Parathyroid adenoma (tissue), 2 donors: ENCODE measurements around the gene CEMIP.
A peak's percentile ranks its signal among the peaks of the same experiment; 100 is the strongest.

Experiments
- H2AFZ ChIP-seq: fragments of 300-600 bp; sonication (generic); one replicate; pipeline ENCODE4 v1.7.0; 2017; ENCODE audit warnings: antibody characterized with exemption, mild to moderate bottlenecking
- H3K27ac ChIP-seq: fragments of 300-600 bp; sonication (generic); one replicate; pipeline ENCODE4 v1.7.0; 2017
- H3K27me3 ChIP-seq: fragments of 300-600 bp; sonication (generic); one replicate; pipeline ENCODE4 v1.7.0; 2017; ENCODE audit warnings: low read length; ENCODE audit not compliant: control insufficient read depth, insufficient read depth
- H3K36me3 ChIP-seq: fragments of 300-600 bp; sonication (generic); one replicate; pipeline ENCODE4 v1.7.0; 2017; ENCODE audit warnings: low read length; ENCODE audit not compliant: control insufficient read depth, insufficient read depth
- H3K4me1 ChIP-seq: fragments of 300-600 bp; sonication (generic); one replicate; pipeline ENCODE4 v1.7.0; 2017; ENCODE audit warnings: control low read depth
- H3K4me2 ChIP-seq: fragments of 300-600 bp; sonication (generic); one replicate; pipeline ENCODE4 v1.7.0; 2017; ENCODE audit warnings: low read length
- H3K4me3 ChIP-seq: fragments of 300-600 bp; sonication (generic); one replicate; pipeline ENCODE4 v1.7.0; 2017; ENCODE audit warnings: low read depth, low read length
- H3K79me2 ChIP-seq: fragments of 300-600 bp; sonication (generic); one replicate; pipeline ENCODE4 v1.7.0; 2017; ENCODE audit warnings: control low read depth
- H3K9ac ChIP-seq: fragments of 300-600 bp; sonication (generic); one replicate; pipeline ENCODE4 v1.7.0; 2017; ENCODE audit warnings: mild to moderate bottlenecking
- H3K9me3 ChIP-seq: fragments of 300-600 bp; sonication (generic); one replicate; pipeline ENCODE4 v1.7.0; 2017; ENCODE audit warnings: low read length; ENCODE audit not compliant: control insufficient read depth
- CTCF ChIP-seq: fragments of 300-600 bp; sonication (generic); IDR thresholded peaks from one replicate; pipeline ENCODE4 v1.7.0; 2017; ENCODE audit warnings: antibody characterized with exemption, mild to moderate bottlenecking
- donor health status: primary hyperparathyroidism.

The CEMIP gene

GRCh38 chr15:80902298-80902801 lies 123.2 kb downstream of the CEMIP start:
- Histone ChIP-seq H3K9me3 (no peaks in the 10 kb centered on the region), H3K79me2 (no peaks in the 10 kb centered on the region), H3K36me3 (no peaks in the 10 kb centered on the region), H3K4me3 (no peak overlapping the region), H3K4me1 (peaks cover 31% of the 10 kb centered on the region), H3K9ac (no peak overlapping the region), H3K4me2 (no peak overlapping the region), H2AFZ (peak overlapping the region; percentile 56), H3K27me3 (no peaks in the 10 kb centered on the region), H3K27ac (no peak overlapping the region)
- TF ChIP-seq CTCF: no peak

GRCh38 chr15:80904998-80905397 lies 125.8 kb downstream of the CEMIP start:
- Histone ChIP-seq H3K4me1 (peaks cover 31% of the 10 kb centered on the region), H3K79me2 (no peaks in the 10 kb centered on the region), H3K36me3 (no peaks in the 10 kb centered on the region), H3K4me3 (no peak overlapping the region), H3K4me2 (peak overlapping the region; percentile 21), H2AFZ (peak overlapping the region; percentile 38), H3K27ac (peak overlapping the region; percentile 91), H3K9me3 (no peaks in the 10 kb centered on the region), H3K9ac (no peak overlapping the region), H3K27me3 (no peaks in the 10 kb centered on the region)
- no peak for TF ChIP-seq CTCF

GRCh38 chr15:80906159-80906766 lies 127.1 kb downstream of the CEMIP start:
- Histone ChIP-seq H3K36me3 (no peaks in the 10 kb centered on the region), H3K4me3 (no peak overlapping the region), H3K27me3 (no peaks in the 10 kb centered on the region), H2AFZ (peak overlapping the region; percentile 38), H3K79me2 (no peaks in the 10 kb centered on the region), H3K9ac (no peak overlapping the region), H3K9me3 (no peaks in the 10 kb centered on the region), H3K4me2 (peak overlapping the region; percentile 45), H3K27ac (peak overlapping the region; percentile 91), H3K4me1 (peaks cover 31% of the 10 kb centered on the region)
- TF ChIP-seq CTCF: no peak

- Histone ChIP-seq H3K4me1 (peaks cover 4% of the 10 kb centered on the region), H3K9me3 (no peaks in the 10 kb centered on the region), H3K79me2 (no peaks in the 10 kb centered on the region), H3K36me3 (no peaks in the 10 kb centered on the region), H3K4me2 (no peak overlapping the region), H3K27ac (no peak overlapping the region), H3K9ac (no peak overlapping the region), H3K27me3 (no peaks in the 10 kb centered on the region), H3K4me3 (no peak overlapping the region), H2AFZ (no peak overlapping the region)
- no peak for TF ChIP-seq CTCF
Measured at GRCh38 chr15:80911821-80912220, 132.7 kb downstream of the CEMIP start.

GRCh38 chr15:80912673-80913072 lies 133.5 kb downstream of the CEMIP start:
- Histone ChIP-seq H3K4me2 (no peak overlapping the region), H3K36me3 (no peaks in the 10 kb centered on the region), H3K27me3 (no peaks in the 10 kb centered on the region), H3K27ac (no peak overlapping the region), H3K4me3 (no peak overlapping the region), H3K9ac (no peak overlapping the region), H3K79me2 (no peaks in the 10 kb centered on the region), H2AFZ (no peak overlapping the region), H3K4me1 (peaks cover 4% of the 10 kb centered on the region), H3K9me3 (no peaks in the 10 kb centered on the region)
- TF ChIP-seq CTCF: no peak
